AG10803 (cell line): ENCODE data around the gene PAOX.
A peak's percentile ranks its signal among the peaks of the same experiment; 100 is the strongest.

Experiments
- DNase-seq: peaks from one replicate; pipeline ENCODE4 v3.0.0; 2010; ENCODE audit warnings: low read depth
- H3K4me3 ChIP-seq: 2 replicates; pipeline ENCODE4 v1.5.1; 2011; ENCODE audit warnings: mild to moderate bottlenecking, low read length, control low read depth
- CTCF ChIP-seq: conservative IDR thresholded peaks from 2 replicates; pipeline ENCODE4 v1.5.1; 2011; ENCODE audit warnings: mild to moderate bottlenecking, low read length, control low read depth, inconsistent platforms

PAOX gene

GRCh38 chr10:133390597-133391248 is 11.7 kb downstream of the PAOX start:
- no peak overlapping the region for H3K4me3 ChIP-seq
- TF ChIP-seq CTCF, result no peak
- no peak for DNase-seq

- no peak overlapping the region for H3K4me3 ChIP-seq
- no peak for TF ChIP-seq CTCF
- no peak for DNase-seq
Measured at GRCh38 chr10:133391249-133391635, 12.2 kb downstream of the PAOX start.

GRCh38 chr10:133391761-133392518 is 12.9 kb downstream of the PAOX start:
- TF ChIP-seq CTCF, result no peak
- no peak overlapping the region for H3K4me3 ChIP-seq
- DNase-seq, result no peak

GRCh38 chr10:133393401-133394063 is 14.5 kb downstream of the PAOX start:
- H3K4me3 ChIP-seq, result peak overlapping the region; percentile 45
- TF ChIP-seq CTCF, result no peak
- no peak for DNase-seq

- peak within 1 kb of the TSS; percentile 82 for H3K4me3 ChIP-seq
- DNase-seq, result peak; percentile 87
- TF ChIP-seq CTCF, result no peak
Measured at GRCh38 chr10:133394064-133394663, 15.1 kb downstream of the PAOX start, which contains the start of gene MTG1. TSS of gene MTG1 (plus strand) at chr10:133394157. CDS start at chr10:133394221, 64 bp downstream.

GRCh38 chr10:133394801-133395221 is 15.7 kb downstream of the PAOX start:
- no peak for DNase-seq
- peak overlapping the region; percentile 82 for H3K4me3 ChIP-seq
- TF ChIP-seq CTCF, result no peak
